Thyroid gland (tissue), 4 donors: ENCODE measurements around the gene SPAG5.
"Not testable (repeated sequence)": the region's sequence is repeated elsewhere in the genome, so short reads cannot be mapped to it uniquely, and the experiment has no call there.

Experiments used
- CTCF ChIP-seq, 6 experiments: fragments of 200-600 bp in 3 of 6; fragments of 450-650 bp in 3 of 6; sonication (generic) in 3 of 6; IDR thresholded peaks; one replicate each; pipeline ENCODE4 v1.5.1; 2016 to 2019; ENCODE audit warnings: antibody characterized with exemption in 6 of 6, mild to moderate bottlenecking in 2 of 6, inconsistent platforms in 1 of 6, moderate library complexity in 1 of 6
- POLR2A ChIP-seq, 2 donors: fragments of 450-650 bp; IDR thresholded peaks; one replicate each; pipeline ENCODE4 v1.6.1; 2017; ENCODE audit warnings: antibody characterized with exemption in 2 of 2, mild to moderate bottlenecking in 2 of 2, moderate library complexity in 1 of 2

GRCh38 chr17:28576016-28576415 is 22.8 kb downstream of the SPAG5 start:
- not testable (repeated sequence) for TF ChIP-seq POLR2A, CTCF (IDR thresholded peaks at IDR 0.05)
